Peyer's patch (tissue), 4 donors: ENCODE measurements around the gene RNF114.

Experiments
- CTCF ChIP-seq, 6 experiments: fragments of 450-650 bp in 4 of 6; fragments of 200-600 bp in 2 of 6; sonication (generic) in 1 of 6; IDR thresholded peaks; one replicate each; pipeline ENCODE4 v1.5.1; 2017 to 2019; ENCODE audit warnings: antibody characterized with exemption in 6 of 6, mild to moderate bottlenecking in 3 of 6, moderate library complexity in 1 of 6
- POLR2A ChIP-seq, 2 donors: fragments of 450-650 bp; IDR thresholded peaks; one replicate each; pipeline ENCODE4 v1.5.1; 2017; ENCODE audit warnings: antibody characterized with exemption in 2 of 2, mild to moderate bottlenecking in 2 of 2, moderate library complexity in 2 of 2

GRCh38 chr20:49935746-49936152, 448 bp upstream of the RNF114 start:
- no peak for TF ChIP-seq CTCF (IDR thresholded peaks at IDR 0.05)
- TF ChIP-seq POLR2A (IDR thresholded peaks at IDR 0.05), result no peak
